ENCODE measurements around the gene NCK1.

NCK1 gene

GRCh38 chr3:136988651-136989050 is 126.6 kb downstream of the NCK1 start:
- H3K79me2 ChIP-seq (ENCODE audit: control insufficient read depth, low read length) = no peaks in the 10 kb centered on the region
- no peaks in the 10 kb centered on the region for H4K20me1 ChIP-seq (ENCODE audit: control insufficient read depth, insufficient read depth, low read depth, low read length)
- no peaks in the 10 kb centered on the region for H3K9me2 ChIP-seq (replicated peaks; ENCODE audit: control insufficient read depth, low read length)
- no peaks in the 10 kb centered on the region for H3K4me1 ChIP-seq (ENCODE audit: control insufficient read depth, low read length)
- H3K27me3 ChIP-seq (ENCODE audit: control insufficient read depth, low read length) = no peaks in the 10 kb centered on the region
- H3F3A ChIP-seq (ENCODE audit: control insufficient read depth, insufficient read depth) = no peaks in the 10 kb centered on the region
- no peak overlapping the region for H3K27ac ChIP-seq (ENCODE audit: low read depth, low read length)
- H3K4me3 ChIP-seq (ENCODE audit: low read length) = no peak overlapping the region
- H3K9me3 ChIP-seq (ENCODE audit: control insufficient read depth, insufficient read depth, low read length) = no peaks in the 10 kb centered on the region
- H3K4me2 ChIP-seq (ENCODE audit: low read length) = no peak overlapping the region
- H3K36me3 ChIP-seq (ENCODE audit: control insufficient read depth, low read length) = no peaks in the 10 kb centered on the region
- TF ChIP-seq CTCF (IDR thresholded peaks at IDR 0.05; ENCODE audit: low read depth, low read length, poor library complexity, severe bottlenecking) (no peak), EZH2phosphoT487 (IDR thresholded peaks at IDR 0.05; ENCODE audit: borderline replicate concordance, low read length) (no peak)

- H3K4me1 ChIP-seq (ENCODE audit: control insufficient read depth, low read length) = no peaks in the 10 kb centered on the region
- no peaks in the 10 kb centered on the region for H3K27me3 ChIP-seq (ENCODE audit: control insufficient read depth, low read length)
- H3K9me2 ChIP-seq (replicated peaks; ENCODE audit: control insufficient read depth, low read length) = no peaks in the 10 kb centered on the region
- H3K4me3 ChIP-seq (ENCODE audit: low read length) = no peak overlapping the region
- H3F3A ChIP-seq (ENCODE audit: control insufficient read depth, insufficient read depth) = no peaks in the 10 kb centered on the region
- H3K36me3 ChIP-seq (ENCODE audit: control insufficient read depth, low read length) = no peaks in the 10 kb centered on the region
- H3K9me3 ChIP-seq (ENCODE audit: control insufficient read depth, insufficient read depth, low read length) = no peaks in the 10 kb centered on the region
- no peak for TF ChIP-seq CTCF (IDR thresholded peaks at IDR 0.05; ENCODE audit: low read depth, low read length, poor library complexity, severe bottlenecking)
- TF ChIP-seq EZH2phosphoT487 (IDR thresholded peaks at IDR 0.05; ENCODE audit: borderline replicate concordance, low read length) = no peak
- no peak overlapping the region for H3K4me2 ChIP-seq (ENCODE audit: low read length)
- H4K20me1 ChIP-seq (ENCODE audit: control insufficient read depth, insufficient read depth, low read depth, low read length) = no peaks in the 10 kb centered on the region
- no peaks in the 10 kb centered on the region for H3K79me2 ChIP-seq (ENCODE audit: control insufficient read depth, low read length)
- no peak overlapping the region for H3K27ac ChIP-seq (ENCODE audit: low read depth, low read length)
Measured at GRCh38 chr3:136989781-136990524, 127.9 kb downstream of the NCK1 start.

- Histone ChIP-seq H3K4me1 (ENCODE audit: control insufficient read depth, low read length) (no peaks in the 10 kb centered on the region), H3K4me3 (ENCODE audit: low read length) (no peak overlapping the region), H3K36me3 (ENCODE audit: control insufficient read depth, low read length) (no peaks in the 10 kb centered on the region), H4K20me1 (ENCODE audit: control insufficient read depth, insufficient read depth, low read depth, low read length) (no peaks in the 10 kb centered on the region), H3K27ac (ENCODE audit: low read depth, low read length) (no peak overlapping the region), H3K27me3 (ENCODE audit: control insufficient read depth, low read length) (no peaks in the 10 kb centered on the region), H3K9me2 (replicated peaks; ENCODE audit: control insufficient read depth, low read length) (no peaks in the 10 kb centered on the region), H3F3A (ENCODE audit: control insufficient read depth, insufficient read depth) (no peaks in the 10 kb centered on the region), H3K4me2 (ENCODE audit: low read length) (no peak overlapping the region), H3K9me3 (ENCODE audit: control insufficient read depth, insufficient read depth, low read length) (no peaks in the 10 kb centered on the region), H3K79me2 (ENCODE audit: control insufficient read depth, low read length) (no peaks in the 10 kb centered on the region)
- TF ChIP-seq CTCF (IDR thresholded peaks at IDR 0.05; ENCODE audit: low read depth, low read length, poor library complexity, severe bottlenecking) = no peak
- no peak for TF ChIP-seq EZH2phosphoT487 (IDR thresholded peaks at IDR 0.05; ENCODE audit: borderline replicate concordance, low read length)
Measured at GRCh38 chr3:136990826-136991225, 128.8 kb downstream of the NCK1 start.
